GM23338 (cell line): Measurements from ENCODE around the gene LYZ. TPM values are rescaled to one million over a fixed set of nuclear protein-coding genes. Genes with fewer than 3 reads are reported as not detected.

ENCODE experiments used
- ATAC-seq: fragments of 200-7000 bp; cut with Tn5 transposase; 3 replicates; pipeline ENCODE4 v1.9.1; 2020
- DNase-seq: peaks from one replicate; pipeline ENCODE4 v3.0.0-alpha.2; 2015; ENCODE audit warnings: low spot score
- H2AFZ ChIP-seq: fragments of 200-600 bp; sonication (generic); 2 replicates; pipeline ENCODE4 v1.8.0; 2016; ENCODE audit warnings: antibody characterized with exemption, mild to moderate bottlenecking, moderate library complexity
- H3F3A ChIP-seq: fragments of 200-600 bp; sonication (generic); replicated peaks from 2 replicates; pipeline ENCODE4 v1.8.0; 2017; ENCODE audit warnings: antibody characterized with exemption, mixed run types, low read depth
- H3K27ac ChIP-seq: fragments of 200-600 bp; sonication (generic); 2 replicates; pipeline ENCODE4 v1.6.1; 2016; ENCODE audit warnings: low read depth
- H3K27me3 ChIP-seq: fragments of 200-600 bp; sonication (generic); 2 replicates; pipeline ENCODE4 v1.8.0; 2016; ENCODE audit warnings: mild to moderate bottlenecking, mixed run types, moderate library complexity; ENCODE audit not compliant: insufficient read depth
- H3K36me3 ChIP-seq: fragments of 200-600 bp; sonication (generic); 2 replicates; pipeline ENCODE4 v1.8.0; 2016; ENCODE audit warnings: mild to moderate bottlenecking; ENCODE audit not compliant: insufficient read depth
- H3K4me1 ChIP-seq: fragments of 200-600 bp; sonication (generic); 2 replicates; pipeline ENCODE4 v1.8.0; 2016; ENCODE audit warnings: mild to moderate bottlenecking, moderate library complexity; ENCODE audit not compliant: insufficient read depth
- H3K4me2 ChIP-seq: fragments of 200-600 bp; sonication (generic); 2 replicates; pipeline ENCODE4 v1.7.1; 2017; ENCODE audit warnings: mixed run types
- H3K4me3 ChIP-seq: fragments of 200-600 bp; sonication (generic); 2 replicates; pipeline ENCODE4 v1.6.1; 2016; ENCODE audit warnings: mixed run types
- H3K79me2 ChIP-seq: fragments of 200-600 bp; sonication (generic); replicated peaks from 2 replicates; pipeline ENCODE4 v1.8.0; 2017; ENCODE audit warnings: mild to moderate bottlenecking; ENCODE audit not compliant: insufficient read depth
- H3K9me2 ChIP-seq: fragments of 200-600 bp; sonication (generic); 2 replicates; pipeline ENCODE4 v1.8.0; 2017; ENCODE audit not compliant: insufficient read depth
- H4K20me1 ChIP-seq: fragments of 200-600 bp; sonication (generic); replicated peaks from 2 replicates; pipeline ENCODE4 v1.8.0; 2017; ENCODE audit warnings: mild to moderate bottlenecking; ENCODE audit not compliant: insufficient read depth
- H3K27ac Mint-ChIP-seq: 2 replicates; pipeline ENCODE4 v1.8.0; 2020; ENCODE audit warnings: inconsistent platforms, mild to moderate bottlenecking, moderate library complexity, mixed read lengths
- H3K27me3 Mint-ChIP-seq: 3 replicates; pipeline ENCODE4 v1.8.0; 2022; ENCODE audit warnings: low read depth, mild to moderate bottlenecking, moderate library complexity, mixed read lengths, inconsistent platforms; ENCODE audit not compliant: insufficient read depth, poor library complexity
- H3K36me3 Mint-ChIP-seq: 3 replicates; pipeline ENCODE4 v1.8.0; 2021; ENCODE audit warnings: low read depth, mild to moderate bottlenecking, inconsistent platforms, moderate library complexity, mixed read lengths
- H3K4me1 Mint-ChIP-seq: 3 replicates; pipeline ENCODE4 v1.8.0; 2020; ENCODE audit warnings: mild to moderate bottlenecking, inconsistent platforms, mixed read lengths
- H3K4me3 Mint-ChIP-seq: 3 replicates; pipeline ENCODE4 v1.8.0; 2021; ENCODE audit warnings: moderate library complexity, mild to moderate bottlenecking, inconsistent platforms, mixed read lengths
- H3K9me3 Mint-ChIP-seq: 3 replicates; pipeline ENCODE4 v1.8.0; 2020; ENCODE audit warnings: moderate library complexity, mild to moderate bottlenecking, inconsistent platforms, mixed read lengths
- CREB1 ChIP-seq: fragments of 250-450 bp; sonication (Bioruptor Pico); IDR thresholded peaks from 2 replicates; pipeline ENCODE4 v1.5.0; 2020; ENCODE audit warnings: low read depth, mild to moderate bottlenecking, moderate library complexity
- CTCF ChIP-seq, 2 experiments: fragments of 200-600 bp in 1 of 2; sonication (generic) in 1 of 2; conservative IDR thresholded peaks; 2 replicates each; pipeline versions ENCODE4 v1.5.1 to v1.6.1; 2016 to 2017; ENCODE audit warnings: antibody characterized with exemption in 2 of 2, low read depth in 2 of 2, mild to moderate bottlenecking in 2 of 2, moderate library complexity in 1 of 2
- ETS1 ChIP-seq: IDR thresholded peaks from 2 replicates; pipeline ENCODE4 v1.6.1; 2016; ENCODE audit warnings: antibody characterized with exemption
- REST ChIP-seq: IDR thresholded peaks from one replicate; pipeline ENCODE4 v1.6.1; 2018; ENCODE audit warnings: antibody characterized with exemption; ENCODE audit not compliant: unreplicated experiment
- polyA plus RNA-seq: library from polyadenylated mRNA; unstranded; fragments of >200 nt; fragmentation: Nextera tagmentation; extraction: Ambion mirVana; gene quantifications from 2 replicates; pipeline ENCODE4 v1.2.1, GENCODE V29; 2016
- total RNA-seq: library from RNA; depleted of rRNA; stranded (reverse); fragments of >200 nt; shearing (Covaris generic); gene quantifications from 2 replicates; pipeline ENCODE4 v1.2.3, GENCODE V29; 2014

Gene LYZ
- total and polyA plus RNA-seq, 2 experiments from 2014 or later: not detected

- no peak for DNase-seq
- no peaks in the 10 kb centered on the region for H4K20me1 ChIP-seq
- H2AFZ ChIP-seq: no peak overlapping the region
- H3K4me3 ChIP-seq: no peak overlapping the region
- no peak overlapping the region for H3K4me3 Mint-ChIP-seq
- peaks cover 9% of the 10 kb centered on the region; the same call in 1 of the 2 replicates for H3K36me3 ChIP-seq
- no peaks in the 10 kb centered on the region for H3K27me3 ChIP-seq
- no peak overlapping the region for H3K4me2 ChIP-seq
- H3K9me2 ChIP-seq: no peaks in the 10 kb centered on the region
- no peak for TF ChIP-seq REST
- TF ChIP-seq CREB1 (CRISPR knock-in tag): no peak
- H3F3A ChIP-seq: no peaks in the 10 kb centered on the region
- no peaks in the 10 kb centered on the region; the same call in 2 of the 3 replicates for H3K4me1 Mint-ChIP-seq
- H3K79me2 ChIP-seq: peaks cover 4% of the 10 kb centered on the region
- no peaks in the 10 kb centered on the region for H3K27me3 Mint-ChIP-seq
- H3K4me1 ChIP-seq: no peaks in the 10 kb centered on the region
- H3K27ac ChIP-seq: no peak overlapping the region
- peaks cover 38% of the 10 kb centered on the region for H3K36me3 Mint-ChIP-seq
- no peak overlapping the region for H3K27ac Mint-ChIP-seq
- no peaks in the 10 kb centered on the region for H3K9me3 Mint-ChIP-seq
- ATAC-seq: no peak
Measured at GRCh38 chr12:69386921-69387320, 38.7 kb downstream of the LYZ start.

- Histone ChIP-seq H4K20me1 (no peaks in the 10 kb centered on the region), H3K27me3 (no peaks in the 10 kb centered on the region), H3K36me3 (peaks cover 9% of the 10 kb centered on the region; the same call in 1 of the 2 replicates), H3K27ac (no peak overlapping the region), H3F3A (no peaks in the 10 kb centered on the region), H3K79me2 (peaks cover 4% of the 10 kb centered on the region), H2AFZ (no peak overlapping the region), H3K4me3 (no peak overlapping the region), H3K4me2 (no peak overlapping the region), H3K4me1 (no peaks in the 10 kb centered on the region), H3K9me2 (no peaks in the 10 kb centered on the region)
- Mint-ChIP-seq H3K27ac (no peak overlapping the region), H3K4me3 (no peak overlapping the region), H3K4me1 (no peaks in the 10 kb centered on the region; the same call in 2 of the 3 replicates), H3K27me3 (no peaks in the 10 kb centered on the region), H3K36me3 (peaks cover 35% of the 10 kb centered on the region), H3K9me3 (no peaks in the 10 kb centered on the region)
- no peak for ATAC-seq
- no peak for DNase-seq
- TF ChIP-seq CTCF (conservative IDR thresholded peaks at IDR 0.05; ENCODE audit: low read depth in 2 of 2) (peak in 1 of 2 experiments; percentile 40; a peak in 3 of 4 replicates), ETS1 (no peak)
Measured at GRCh38 chr12:69388371-69388770, 40.2 kb downstream of the LYZ start.
